ENCODE data around the gene SDF2L1.

DNA sequence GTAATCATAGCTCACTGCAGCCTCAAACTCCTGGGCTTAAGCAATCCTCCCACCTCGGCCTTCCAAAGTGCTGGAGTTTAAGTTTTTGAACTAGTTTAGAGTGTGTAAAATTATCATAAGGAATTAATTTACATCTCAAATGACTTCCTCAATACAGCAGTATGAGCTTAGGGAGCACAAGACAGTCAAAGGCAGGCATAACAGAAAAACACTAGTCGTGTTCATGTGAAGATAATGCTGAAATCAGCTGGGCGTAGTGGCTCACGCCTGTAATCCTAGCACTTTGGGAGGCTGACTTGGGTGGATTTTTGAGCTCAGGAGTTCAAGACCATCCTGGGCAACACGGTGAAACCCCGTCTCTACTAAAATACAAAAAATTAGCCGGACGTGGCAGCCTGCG lies 38.1 kb upstream of the SDF2L1 start:
- TF ChIP-seq CTCF (IDR thresholded peaks at IDR 0.05) (no peak), EZH2 (IDR thresholded peaks at IDR 0.05) (no peak), EZH2phosphoT487 (IDR thresholded peaks at IDR 0.05) (no peak)

All from neural progenitor cell (in vitro differentiated cells).